ENCODE results near the gene STK11IP. TPM values are rescaled to one million over a fixed set of nuclear protein-coding genes. Genes with fewer than 3 reads are reported as not detected.

STK11IP gene
- total and polyA plus RNA-seq, 2 of the 13 experiments (the other 11 are each of a cell fraction or from before 2014, with no cell fraction given), result 12.8 to 24.0 TPM

DNA sequence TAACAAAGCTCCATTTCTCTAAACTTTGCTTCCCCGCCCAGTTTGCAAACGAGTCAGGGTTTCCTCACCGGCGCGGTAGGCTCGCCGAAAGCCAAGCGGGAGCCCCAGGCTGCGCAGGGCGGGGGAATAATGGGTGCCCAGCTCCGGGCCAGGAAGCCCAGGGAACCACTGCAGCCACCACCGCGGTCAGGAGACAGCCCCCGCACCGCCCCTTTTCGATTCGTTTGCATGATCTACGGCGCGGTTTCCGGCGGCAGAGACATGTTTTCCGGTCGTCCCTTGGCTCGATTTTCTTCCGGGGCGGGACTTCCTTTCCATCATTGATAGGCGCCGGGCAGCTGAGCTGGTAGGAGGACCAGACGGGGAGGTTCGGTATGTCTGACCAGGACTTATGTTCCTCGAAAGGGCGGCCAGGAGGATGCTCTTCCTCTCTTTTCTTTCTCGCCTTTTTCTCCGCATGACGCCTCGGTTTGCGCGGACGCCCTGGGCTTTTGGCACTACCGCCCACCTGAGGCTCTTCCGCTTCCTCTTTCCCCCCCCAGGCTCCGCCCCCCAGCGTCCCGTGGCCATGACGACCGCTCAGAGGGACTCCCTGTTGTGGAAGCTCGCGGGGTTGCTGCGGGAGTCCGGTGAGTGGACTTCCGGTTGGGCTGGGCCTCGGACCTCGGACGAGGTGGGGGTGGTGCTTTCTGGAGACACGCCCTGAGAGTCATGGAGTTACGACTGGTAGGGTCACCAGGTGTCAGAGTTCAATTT, at the start of gene STK11IP (continued):
- TF ChIP-seq, protein P1, sequence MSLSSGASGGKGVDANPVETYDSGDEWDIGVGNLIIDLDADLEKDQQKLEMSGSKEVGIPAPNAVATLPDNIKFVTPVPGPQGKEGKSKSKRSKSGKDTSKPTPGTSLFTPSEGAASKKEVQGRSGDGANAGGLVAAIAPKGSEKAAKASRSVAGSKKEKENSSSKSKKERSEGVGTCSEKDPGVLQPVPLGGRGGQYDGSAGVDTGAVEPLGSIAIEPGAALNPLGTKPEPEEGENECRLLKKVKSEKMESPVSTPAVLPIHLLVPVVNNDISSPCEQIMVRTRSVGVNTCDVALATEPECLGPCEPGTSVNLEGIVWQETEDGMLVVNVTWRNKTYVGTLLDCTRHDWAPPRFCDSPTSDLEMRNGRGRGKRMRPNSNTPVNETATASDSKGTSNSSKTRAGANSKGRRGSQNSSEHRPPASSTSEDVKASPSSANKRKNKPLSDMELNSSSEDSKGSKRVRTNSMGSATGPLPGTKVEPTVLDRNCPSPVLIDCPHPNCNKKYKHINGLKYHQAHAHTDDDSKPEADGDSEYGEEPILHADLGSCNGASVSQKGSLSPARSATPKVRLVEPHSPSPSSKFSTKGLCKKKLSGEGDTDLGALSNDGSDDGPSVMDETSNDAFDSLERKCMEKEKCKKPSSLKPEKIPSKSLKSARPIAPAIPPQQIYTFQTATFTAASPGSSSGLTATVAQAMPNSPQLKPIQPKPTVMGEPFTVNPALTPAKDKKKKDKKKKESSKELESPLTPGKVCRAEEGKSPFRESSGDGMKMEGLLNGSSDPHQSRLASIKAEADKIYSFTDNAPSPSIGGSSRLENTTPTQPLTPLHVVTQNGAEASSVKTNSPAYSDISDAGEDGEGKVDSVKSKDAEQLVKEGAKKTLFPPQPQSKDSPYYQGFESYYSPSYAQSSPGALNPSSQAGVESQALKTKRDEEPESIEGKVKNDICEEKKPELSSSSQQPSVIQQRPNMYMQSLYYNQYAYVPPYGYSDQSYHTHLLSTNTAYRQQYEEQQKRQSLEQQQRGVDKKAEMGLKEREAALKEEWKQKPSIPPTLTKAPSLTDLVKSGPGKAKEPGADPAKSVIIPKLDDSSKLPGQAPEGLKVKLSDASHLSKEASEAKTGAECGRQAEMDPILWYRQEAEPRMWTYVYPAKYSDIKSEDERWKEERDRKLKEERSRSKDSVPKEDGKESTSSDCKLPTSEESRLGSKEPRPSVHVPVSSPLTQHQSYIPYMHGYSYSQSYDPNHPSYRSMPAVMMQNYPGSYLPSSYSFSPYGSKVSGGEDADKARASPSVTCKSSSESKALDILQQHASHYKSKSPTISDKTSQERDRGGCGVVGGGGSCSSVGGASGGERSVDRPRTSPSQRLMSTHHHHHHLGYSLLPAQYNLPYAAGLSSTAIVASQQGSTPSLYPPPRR (CRISPR knock-in tag; IDR thresholded peaks at IDR 0.05; ENCODE audit: borderline replicate concordance), result peak; percentile 42; the same call in 1 of the 2 replicates
- TF ChIP-seq GFI1 (CRISPR knock-in tag; IDR thresholded peaks at IDR 0.05; ENCODE audit: borderline replicate concordance) (peak; percentile 56; the same call in 1 of the 2 replicates), NR2F2 (IDR thresholded peaks at IDR 0.05; ENCODE audit: borderline replicate concordance, low read depth) (peak; percentile 69; the same call in 1 of the 2 replicates), HNF4G (IDR thresholded peaks at IDR 0.05; ENCODE audit: borderline replicate concordance, low read depth, low read length) (peak; percentile 71; the same call in 1 of the 2 replicates), HNF4G (CRISPR knock-in tag; IDR thresholded peaks at IDR 0.05; ENCODE audit: borderline replicate concordance, low read depth) (no peak; the same call in 1 of the 2 replicates), RFX3 (CRISPR knock-in tag; IDR thresholded peaks at IDR 0.05) (peak; percentile 99), ZNF879 (CRISPR knock-in tag; IDR thresholded peaks at IDR 0.05) (peak; percentile 31; the same call in 1 of the 2 replicates), ZNF556 (CRISPR knock-in tag; IDR thresholded peaks at IDR 0.05; ENCODE audit: borderline replicate concordance) (no peak; the same call in 1 of the 2 replicates), SRSF1 (optimal IDR thresholded peaks at IDR 0.05; ENCODE audit: low read depth, low read length) (peak; percentile 85), RFXANK (CRISPR knock-in tag; IDR thresholded peaks at IDR 0.05) (no peak), POLR2AphosphoS5 (IDR thresholded peaks at IDR 0.05; ENCODE audit: low read depth, low read length) (peak; percentile 93), CCDC6 (CRISPR knock-in tag; IDR thresholded peaks at IDR 0.05) (no peak), SIN3A (IDR thresholded peaks at IDR 0.05; ENCODE audit: borderline replicate concordance, low read depth, low read length) (peak; percentile 98)
- TF ChIP-seq, protein P2, sequence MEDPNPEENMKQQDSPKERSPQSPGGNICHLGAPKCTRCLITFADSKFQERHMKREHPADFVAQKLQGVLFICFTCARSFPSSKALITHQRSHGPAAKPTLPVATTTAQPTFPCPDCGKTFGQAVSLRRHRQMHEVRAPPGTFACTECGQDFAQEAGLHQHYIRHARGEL (CRISPR knock-in tag; IDR thresholded peaks at IDR 0.05), result no peak
- TF ChIP-seq, protein P3, sequence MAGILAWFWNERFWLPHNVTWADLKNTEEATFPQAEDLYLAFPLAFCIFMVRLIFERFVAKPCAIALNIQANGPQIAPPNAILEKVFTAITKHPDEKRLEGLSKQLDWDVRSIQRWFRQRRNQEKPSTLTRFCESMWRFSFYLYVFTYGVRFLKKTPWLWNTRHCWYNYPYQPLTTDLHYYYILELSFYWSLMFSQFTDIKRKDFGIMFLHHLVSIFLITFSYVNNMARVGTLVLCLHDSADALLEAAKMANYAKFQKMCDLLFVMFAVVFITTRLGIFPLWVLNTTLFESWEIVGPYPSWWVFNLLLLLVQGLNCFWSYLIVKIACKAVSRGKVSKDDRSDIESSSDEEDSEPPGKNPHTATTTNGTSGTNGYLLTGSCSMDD (CRISPR knock-in tag; IDR thresholded peaks at IDR 0.05), result no peak
- TF ChIP-seq, protein P4, sequence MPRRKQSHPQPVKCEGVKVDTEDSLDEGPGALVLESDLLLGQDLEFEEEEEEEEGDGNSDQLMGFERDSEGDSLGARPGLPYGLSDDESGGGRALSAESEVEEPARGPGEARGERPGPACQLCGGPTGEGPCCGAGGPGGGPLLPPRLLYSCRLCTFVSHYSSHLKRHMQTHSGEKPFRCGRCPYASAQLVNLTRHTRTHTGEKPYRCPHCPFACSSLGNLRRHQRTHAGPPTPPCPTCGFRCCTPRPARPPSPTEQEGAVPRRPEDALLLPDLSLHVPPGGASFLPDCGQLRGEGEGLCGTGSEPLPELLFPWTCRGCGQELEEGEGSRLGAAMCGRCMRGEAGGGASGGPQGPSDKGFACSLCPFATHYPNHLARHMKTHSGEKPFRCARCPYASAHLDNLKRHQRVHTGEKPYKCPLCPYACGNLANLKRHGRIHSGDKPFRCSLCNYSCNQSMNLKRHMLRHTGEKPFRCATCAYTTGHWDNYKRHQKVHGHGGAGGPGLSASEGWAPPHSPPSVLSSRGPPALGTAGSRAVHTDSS (CRISPR knock-in tag; conservative IDR thresholded peaks at IDR 0.05), result no peak
- TF ChIP-seq, protein P5, sequence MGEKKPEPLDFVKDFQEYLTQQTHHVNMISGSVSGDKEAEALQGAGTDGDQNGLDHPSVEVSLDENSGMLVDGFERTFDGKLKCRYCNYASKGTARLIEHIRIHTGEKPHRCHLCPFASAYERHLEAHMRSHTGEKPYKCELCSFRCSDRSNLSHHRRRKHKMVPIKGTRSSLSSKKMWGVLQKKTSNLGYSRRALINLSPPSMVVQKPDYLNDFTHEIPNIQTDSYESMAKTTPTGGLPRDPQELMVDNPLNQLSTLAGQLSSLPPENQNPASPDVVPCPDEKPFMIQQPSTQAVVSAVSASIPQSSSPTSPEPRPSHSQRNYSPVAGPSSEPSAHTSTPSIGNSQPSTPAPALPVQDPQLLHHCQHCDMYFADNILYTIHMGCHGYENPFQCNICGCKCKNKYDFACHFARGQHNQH (CRISPR knock-in tag; IDR thresholded peaks at IDR 0.05), result peak; percentile 59; the same call in 1 of the 2 replicates

All from HepG2 (cell line).